HG03439 (cell line): Measurements from ENCODE around the gene ADAMTSL5.
"Not testable (repeated sequence)": the region's sequence is repeated elsewhere in the genome, so short reads cannot be mapped to it uniquely, and the experiment has no call there.

ENCODE experiments used
- ATAC-seq: cut with Tn5 transposase; IDR thresholded peaks from one replicate; pipeline ENCODE4 v1.9.1; 2021; ENCODE audit warnings: mild to moderate bottlenecking, moderate library complexity; ENCODE audit not compliant: unreplicated experiment

ADAMTSL5 gene

DNA sequence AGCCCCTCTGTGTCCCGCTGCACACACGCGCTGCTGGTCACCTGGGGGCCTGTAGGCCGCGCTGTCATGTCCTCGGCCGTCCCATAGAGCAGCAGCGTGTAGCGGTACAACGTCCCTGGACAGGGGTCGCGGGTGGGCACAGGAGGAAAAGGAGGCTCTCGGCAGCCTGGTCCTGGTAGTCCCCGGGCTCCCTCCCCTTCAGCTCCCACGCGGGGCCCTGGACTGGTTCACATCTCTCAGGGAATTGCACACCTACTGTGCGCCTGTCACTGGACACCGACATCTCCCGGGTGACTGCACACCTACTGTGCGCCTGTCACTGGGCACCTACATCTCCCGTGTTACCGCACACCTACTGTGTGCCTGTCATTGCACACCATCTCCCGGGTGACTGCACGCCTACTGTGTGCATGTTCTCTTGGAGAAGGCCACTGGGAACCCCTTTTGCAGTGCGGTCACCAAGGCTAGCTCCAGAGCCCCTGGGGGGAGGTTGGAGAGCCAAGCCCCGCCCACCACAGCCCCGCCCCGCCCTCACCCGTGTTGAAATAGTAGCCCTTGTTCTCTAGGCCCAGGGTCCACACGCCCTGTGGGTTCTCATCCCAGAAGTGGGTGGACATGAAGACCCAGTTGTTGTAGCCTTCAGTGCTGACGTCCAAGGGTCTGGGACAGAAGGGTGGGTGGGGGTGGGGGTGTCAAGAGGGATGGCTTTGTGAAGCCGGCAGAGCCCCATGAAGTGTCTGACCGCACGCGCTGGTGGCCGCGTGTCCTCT, 30.3 kb downstream of the ADAMTSL5 start:
- no peak for ATAC-seq

DNA sequence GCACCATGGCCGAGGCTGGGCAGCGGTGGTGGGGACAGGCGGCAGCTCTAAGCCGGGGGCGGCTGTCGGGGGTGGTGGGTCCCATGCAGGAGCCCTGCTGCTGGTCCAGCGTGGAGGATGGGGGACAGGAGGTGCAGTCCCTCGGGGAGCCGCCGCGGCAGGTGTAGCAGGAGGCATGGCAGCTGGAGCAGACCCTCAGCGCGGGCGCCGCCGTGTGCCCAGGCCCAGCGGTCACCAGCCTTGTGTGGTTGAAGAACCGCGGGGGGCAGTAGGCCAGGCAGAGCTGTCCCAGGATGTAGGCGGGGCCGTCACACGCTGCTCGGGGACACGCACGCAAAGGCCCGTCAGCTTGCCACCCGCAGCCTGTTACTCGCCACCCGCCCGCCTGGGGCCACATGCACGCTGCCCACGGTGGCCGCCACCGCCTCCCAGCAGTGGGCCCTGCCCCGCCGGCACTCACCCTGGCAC, 30.9 kb downstream of the ADAMTSL5 start:
- ATAC-seq = no peak

DNA sequence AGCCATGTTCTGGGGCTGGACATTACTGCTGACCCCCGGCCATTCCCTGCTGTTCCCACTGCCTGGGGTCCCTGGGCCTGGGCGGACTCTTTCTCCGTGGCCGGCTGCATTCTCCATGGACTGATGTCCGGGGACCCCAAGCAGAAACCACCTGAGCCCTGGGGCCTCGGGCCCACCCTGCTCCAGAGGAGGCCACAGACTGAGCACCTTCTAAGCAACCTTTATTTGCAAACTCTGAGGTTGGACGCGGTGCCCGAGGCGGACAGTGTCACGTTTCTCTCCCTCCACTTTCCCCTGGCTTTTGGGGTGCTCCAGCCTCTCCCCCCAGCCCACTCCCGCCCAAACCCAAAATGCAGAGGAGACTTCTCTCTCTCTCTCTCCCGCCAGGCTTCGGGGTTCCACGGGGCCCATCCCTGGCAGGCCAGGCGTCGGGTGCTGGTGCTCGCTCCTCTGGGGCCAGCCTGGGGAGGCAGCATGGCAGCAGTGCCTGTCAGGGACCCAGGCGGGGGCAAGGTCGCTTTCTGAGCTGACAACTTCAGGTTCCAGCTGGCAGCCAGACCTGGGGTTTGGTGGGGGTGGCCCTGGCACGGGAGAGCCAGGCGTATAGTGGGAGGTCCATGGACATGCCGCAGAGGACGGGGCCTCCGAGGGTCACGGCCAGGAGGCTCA, 31.5 kb downstream of the ADAMTSL5 start:
- no peak for ATAC-seq

DNA sequence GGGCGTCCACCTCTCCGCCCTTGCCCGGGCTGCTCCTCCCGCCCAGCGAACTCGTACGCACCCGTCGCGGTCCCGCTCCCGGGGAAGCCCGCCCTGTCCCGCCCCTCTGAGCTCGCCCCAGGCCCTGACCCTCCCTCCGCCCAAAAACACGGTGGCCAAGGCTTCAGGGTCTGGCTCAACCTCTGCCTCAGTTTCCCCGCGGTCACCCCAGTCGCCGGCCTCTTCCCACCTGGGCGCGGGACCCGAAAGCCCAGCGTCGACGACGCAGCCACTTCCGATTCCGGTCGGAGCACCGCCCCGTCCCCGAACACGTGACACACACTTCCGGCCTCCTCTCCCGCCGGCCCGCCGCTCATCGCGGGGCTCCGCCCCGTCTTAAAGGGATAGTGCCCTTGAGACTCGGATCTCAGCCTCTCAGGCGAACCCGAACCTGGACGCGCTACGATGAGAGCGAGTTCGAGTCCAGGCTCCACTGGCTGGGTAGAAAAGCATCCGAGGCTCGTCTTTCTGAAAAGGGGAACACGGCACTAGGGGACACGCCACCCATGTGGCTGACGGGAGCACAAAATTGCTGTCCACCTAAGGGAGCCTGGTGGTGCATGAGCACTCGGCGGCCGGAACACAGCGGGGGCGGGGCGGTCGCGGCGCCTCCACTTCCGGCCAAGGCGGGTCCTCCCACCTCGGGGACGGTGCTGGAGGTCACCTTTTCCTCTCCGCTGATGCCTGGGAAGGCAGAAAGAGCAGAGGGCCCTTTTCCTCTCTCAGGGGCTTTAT, 33.7 kb downstream of the ADAMTSL5 start, which contains the start of gene C19orf25:
Gene C19orf25 (minus strand): TSS at position 282 of the 774 bp plus-strand sequence. CDS start 312 bp downstream, outside the sequence.
- peak; percentile 85 for ATAC-seq

DNA sequence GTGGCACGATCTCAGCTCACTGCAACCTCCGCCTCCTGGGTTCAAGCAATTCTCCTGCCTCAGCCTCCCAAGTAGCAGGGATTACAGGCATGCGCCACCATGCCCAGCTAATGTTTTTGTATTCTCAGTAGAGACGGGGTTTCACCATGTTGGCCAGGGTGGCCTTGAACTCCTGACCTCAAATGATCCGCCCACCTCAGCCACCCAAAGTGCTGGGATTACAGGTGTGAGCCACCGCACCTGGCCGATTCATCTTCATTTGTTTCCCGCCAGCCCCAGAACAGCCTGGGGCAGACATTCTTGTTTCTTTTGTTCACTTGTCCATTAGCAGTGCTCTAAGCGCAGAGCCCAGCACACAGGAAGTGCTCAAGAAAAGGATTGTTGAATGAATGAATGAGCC, 35.8 kb downstream of the ADAMTSL5 start:
- ATAC-seq = not testable (repeated sequence)

DNA sequence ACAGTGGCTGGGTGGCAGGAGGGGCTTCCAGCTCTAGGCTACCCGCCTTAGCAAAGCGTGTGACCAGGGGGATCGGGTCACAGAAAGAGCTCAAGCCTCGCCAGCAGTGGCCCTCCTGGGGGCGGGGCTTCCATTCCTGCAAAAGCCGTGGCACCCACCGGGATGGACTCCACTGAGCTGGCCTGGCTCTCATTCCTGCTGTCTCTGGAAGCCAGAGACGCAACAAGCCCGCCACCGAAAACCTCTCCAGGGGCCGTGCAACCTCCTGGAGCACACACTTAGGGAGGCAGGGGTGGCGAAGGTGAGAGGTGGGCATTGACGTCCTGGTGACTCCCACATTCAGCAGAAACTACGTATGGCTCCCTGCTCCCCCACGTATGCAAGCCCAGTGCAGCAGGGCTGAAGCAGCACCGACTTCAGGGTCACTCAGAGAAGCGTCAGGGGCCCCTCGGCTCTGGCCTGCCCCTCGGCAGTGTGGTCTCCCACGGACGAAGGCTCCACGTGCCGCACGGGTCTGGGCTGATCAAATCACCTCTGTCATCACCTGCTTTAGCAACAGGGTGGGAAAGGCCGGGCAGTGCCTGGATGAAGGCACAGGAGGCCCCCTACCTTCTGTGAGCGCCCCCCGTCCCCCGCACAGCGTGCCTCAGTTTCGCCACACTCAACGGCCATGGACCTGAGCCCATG, 36.9 kb downstream of the ADAMTSL5 start:
- ATAC-seq = no peak

DNA sequence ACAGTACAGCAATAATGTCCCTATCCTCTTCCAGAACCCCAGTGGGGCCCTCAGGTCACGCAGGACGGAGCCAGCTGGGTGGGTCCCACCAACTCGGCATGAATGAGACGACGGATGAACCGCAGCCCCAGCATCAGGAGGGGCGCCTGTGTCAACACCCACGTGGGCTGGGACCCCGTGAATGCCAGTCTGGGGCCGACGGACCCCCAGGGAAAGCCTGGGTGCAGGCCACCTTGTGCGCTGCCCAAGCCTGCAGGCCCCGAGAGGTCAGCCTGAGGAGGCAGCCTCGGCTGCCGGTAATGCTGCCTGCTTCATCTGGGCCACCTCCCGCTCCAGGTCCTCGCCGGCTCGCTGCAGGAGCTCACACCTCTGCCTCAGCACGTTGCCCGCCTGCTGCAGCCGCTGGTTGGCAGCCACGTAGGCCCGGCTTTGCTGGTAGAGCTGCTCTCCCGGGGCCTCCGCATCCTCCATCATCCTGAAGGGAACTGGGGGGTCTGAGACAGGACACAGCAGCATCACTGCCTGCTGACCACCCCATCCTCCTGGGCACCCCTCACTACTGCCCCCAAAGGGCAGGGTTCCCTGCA, 38.0 kb downstream of the ADAMTSL5 start:
- ATAC-seq = no peak

DNA sequence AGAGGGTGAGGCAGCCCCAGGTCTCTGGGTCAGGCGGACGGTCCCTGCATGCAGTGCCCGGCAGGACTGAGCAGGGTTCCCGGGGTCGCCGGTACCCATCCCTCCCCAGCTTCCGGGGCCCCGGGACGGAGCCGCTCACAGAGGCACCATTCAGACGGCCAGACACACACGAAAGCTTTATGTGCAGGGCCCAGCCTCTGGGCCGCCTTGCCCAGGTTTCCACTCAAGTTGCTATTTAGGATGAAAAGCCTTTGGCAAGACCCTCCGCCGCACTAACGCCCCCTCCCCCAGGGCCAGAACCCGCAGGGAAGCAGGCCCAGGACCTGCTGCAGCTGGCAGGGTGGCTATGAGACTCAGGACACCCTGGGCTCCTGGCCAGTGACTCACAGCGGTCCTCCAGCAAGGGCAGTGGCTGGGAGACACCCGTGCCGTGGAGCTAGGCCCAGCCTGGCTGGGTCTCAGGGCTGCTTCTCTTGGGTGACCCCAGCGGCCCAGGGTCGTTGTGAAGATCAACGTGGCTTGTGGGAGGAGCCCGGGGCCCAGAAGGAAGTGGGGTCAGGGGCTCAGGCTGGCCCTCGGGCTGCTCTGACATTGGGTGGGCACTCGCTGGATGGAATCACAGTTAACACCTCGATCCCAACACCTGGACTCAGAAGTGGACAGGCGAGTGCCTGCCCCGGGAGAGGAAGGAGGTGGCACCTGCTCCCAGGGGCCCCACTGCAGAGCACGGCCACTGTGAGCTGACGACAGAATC, 38.6 kb downstream of the ADAMTSL5 start:
- ATAC-seq = no peak

DNA sequence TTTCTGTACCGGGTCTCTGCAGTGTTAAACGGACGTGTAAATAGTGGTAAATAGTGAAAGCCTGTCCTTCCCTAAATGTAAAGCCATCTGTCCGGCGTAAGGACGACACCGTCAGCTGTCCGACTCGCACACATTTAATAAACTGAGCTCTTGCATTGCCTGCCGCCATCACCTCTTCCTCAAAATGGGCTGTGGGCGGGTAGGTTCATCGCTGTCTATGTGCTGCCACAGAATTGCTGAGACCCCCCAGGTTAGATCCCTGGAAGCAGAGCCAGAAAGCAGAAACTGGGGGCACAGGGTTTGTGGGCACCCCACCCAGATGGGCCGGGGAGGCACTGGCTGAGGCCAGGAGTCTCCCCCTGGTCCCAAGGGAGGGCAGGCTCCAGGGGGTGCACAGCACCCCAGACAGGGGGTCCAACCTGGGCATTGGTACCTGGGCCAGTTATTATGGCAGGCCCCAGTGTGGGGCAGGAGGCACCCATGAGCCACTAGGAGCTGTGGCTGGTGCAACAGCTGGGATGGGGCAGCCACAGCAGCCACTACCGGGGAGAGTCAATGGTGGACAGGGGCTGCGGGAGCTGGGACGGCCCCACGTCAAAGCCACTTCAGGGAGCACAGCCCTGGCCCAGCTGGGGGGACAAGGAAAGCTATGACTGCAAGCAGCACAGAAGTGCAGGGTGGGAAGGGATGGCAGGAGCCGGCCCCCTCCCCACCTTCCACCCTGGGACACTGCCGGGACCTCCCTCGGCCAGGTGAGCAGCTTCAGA, 39.6 kb downstream of the ADAMTSL5 start:
- ATAC-seq = no peak

DNA sequence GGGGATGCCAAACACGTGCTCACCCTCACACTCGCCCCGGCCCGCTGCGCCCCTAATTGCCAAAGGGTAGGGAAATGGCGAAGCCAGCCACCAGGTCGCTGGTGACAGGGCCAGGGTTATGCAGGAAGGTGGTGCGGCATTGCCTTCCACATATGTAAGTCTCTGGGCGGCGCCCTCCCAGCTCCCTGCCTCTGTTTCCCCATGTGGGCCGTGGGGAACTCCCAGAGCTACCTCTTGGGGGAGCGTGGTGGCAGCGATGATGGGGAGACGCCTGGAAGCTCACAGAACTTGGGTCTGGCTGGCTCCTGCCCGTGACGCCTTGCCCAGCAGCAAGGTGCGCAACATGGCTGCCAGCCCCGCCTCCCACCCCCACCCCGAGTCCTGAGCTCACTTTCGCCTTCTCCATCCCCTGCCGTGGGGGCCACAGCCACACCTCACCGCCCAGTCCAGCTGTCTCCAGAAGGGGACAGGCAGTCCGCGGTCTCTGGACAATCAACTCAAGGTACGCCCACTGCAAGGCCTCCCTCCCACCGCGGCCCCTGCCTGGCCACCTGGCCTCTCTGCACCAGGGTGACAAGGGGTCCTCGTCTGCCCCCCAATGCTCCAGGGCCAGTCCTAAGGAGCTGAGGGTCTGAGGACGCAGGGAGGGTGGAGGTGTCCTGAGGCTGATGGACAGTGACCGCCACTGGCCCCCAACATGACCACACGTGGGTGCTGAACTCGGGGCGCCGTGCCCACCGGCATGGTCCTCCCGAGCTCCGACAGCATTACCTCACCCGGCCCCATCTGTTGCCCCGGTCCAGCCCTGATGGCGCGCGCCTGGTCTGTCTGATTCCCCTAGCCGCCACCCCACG, 40.4 kb downstream of the ADAMTSL5 start:
- no peak for ATAC-seq

DNA sequence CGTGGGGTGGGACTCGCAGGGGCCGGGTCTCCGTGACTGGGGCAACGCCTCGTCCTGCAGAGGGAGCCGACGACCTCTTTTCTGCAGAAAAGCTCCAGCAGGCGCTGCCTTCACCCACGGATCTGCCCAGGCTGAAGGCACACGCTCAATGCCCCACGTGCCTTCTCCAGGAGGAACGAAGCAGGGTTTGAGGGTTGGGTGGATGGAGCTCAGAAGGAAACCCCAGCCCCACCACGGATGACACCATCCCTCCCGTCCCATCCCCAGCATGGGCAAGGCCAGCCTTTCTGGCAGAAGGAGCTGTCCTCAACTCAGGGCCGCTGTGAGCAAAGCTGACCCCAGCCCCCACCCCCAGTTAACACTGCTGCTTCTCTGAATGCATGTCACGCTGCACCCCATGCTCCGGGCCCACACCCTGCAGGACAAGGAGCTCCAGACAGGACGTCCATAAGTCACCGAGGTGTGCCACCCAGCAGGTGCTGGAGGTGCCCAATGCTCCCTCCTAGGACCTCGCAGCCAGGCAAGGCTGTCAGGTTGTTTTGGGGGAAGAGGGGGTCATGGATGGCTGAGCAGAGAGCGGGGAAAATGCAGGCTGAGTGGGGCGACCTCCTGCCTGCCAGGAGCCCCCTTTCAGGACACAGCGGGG, 41.2 kb downstream of the ADAMTSL5 start:
- ATAC-seq = no peak

DNA sequence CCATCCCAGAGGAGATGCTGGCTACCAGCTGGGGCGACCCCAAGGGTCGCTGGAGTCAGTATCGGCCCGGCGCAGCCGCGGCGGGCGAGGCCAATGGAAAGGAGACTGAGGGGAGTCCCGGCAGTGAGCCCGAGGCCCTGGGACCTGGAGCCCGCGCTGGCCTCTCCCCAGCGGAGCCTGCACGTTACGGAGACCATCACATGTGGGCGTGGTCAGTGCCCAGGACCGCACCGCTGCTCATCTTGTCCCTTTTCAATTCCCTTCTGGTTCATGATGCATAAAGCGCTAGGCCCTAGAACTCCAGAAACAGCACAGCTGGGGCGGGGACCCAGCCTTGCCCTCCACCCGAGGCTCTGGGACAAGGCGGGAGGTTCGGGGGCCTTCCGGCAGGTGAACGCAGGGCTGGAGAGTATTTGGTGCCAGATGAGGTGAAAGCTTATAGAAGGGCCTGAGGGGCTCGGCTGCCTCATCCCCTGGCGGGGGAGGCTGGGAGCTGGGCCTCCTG, 41.8 kb downstream of the ADAMTSL5 start:
- ATAC-seq = no peak

DNA sequence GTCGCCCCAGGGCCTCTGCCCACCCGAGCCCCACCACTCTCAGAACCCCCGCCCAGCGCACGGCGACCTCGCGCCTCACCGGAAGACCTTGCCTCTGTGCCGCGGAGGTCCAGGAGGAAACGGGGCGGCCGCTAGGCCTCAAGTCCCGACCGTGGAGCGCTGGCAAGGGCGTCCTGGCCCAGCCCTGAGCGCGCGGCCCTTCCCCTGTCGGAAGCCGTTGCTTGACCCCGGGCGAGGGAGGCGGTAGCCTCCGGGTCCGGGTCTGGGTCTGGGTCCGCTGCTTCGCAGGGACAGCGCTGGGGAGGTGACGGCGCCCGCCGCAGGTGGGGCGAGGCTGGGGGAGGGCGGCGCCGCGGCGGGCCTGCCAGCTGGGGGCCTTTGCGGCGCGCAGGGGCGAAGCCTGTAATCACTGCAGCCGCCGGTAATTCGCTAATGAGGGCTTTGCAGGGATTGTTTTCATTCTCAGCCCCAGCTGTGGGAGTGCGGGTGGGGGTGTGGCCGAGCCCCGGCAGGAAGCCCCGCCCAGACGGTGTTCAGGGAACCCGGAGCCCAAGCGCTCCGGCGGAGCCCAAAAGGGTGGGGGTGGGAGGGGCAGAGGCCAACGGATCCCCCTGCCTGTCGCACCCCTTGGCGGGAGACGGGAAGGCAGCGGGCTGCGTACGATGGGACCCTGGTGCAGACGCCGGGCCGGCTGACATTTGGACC, 42.4 kb downstream of the ADAMTSL5 start:
- ATAC-seq = no peak

DNA sequence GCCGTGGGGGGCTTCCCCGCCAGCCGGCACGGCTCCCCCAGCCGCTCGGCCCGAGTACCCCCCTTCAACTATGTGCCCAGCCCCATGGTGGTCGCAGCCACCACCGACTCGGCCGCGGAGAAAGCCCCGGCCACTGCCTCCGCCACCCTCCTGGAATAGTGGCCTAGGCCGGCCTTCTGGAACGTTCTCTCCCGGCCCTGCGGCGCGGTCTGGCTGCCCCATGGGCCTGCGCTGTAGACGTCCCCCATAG, 42.8 kb downstream of the ADAMTSL5 start:
- ATAC-seq = no peak

DNA sequence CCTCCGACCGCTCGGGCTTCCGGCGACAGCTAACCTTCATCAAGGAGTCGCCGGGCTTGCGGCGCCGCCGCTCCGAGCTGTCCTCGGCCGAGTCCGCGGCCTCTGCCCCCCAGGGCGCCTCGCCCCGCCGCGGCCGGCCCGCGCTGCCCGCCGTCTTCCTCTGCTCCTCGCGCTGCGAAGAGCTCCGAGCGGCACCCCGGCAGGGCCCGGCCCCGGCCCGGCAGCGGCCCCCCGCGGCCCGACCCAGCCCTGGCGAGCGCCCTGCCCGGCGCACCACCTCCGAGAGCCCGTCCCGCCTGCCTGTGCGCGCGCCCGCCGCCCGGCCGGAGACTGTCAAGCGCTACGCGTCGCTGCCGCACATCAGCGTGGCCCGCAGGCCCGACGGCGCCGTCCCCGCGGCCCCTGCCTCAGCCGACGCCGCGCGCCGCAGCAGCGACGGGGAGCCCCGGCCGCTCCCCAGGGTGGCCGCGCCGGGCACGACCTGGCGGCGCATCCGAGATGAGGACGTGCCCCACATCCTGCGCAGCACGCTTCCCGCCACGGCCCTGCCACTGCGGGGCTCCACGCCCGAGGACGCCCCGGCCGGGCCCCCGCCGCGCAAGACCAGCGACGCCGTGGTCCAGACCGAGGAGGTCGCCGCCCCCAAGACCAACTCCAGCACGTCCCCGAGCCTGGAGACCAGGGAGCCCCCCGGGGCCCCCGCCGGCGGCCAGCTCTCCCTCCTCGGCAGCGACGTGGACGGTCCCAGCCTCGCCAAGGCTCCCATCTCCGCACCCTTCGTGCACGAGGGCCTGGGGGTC, 43.4 kb downstream of the ADAMTSL5 start:
- ATAC-seq = no peak

DNA sequence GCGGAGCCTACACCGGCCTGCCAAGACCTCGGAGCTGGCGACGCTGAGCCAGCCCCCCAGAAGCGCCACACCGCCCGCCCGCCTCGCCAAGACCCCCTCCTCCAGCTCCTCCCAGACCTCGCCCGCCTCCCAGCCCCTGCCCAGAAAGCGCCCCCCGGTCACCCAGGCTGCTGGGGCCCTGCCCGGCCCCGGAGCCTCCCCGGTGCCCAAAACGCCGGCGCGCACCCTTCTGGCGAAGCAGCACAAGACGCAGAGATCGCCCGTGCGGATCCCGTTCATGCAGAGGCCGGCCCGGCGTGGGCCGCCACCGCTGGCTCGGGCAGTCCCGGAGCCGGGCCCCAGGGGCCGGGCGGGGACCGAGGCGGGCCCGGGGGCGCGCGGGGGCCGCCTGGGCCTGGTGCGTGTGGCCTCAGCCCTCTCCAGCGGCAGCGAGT, 44.0 kb downstream of the ADAMTSL5 start:
- no peak for ATAC-seq
